ENCODE measurements around the gene PDK2.

Gene PDK2

GRCh38 chr17:50091918-50092285 is 3.2 kb upstream of the PDK2 start:
- no peak for DNase-seq (ENCODE audit: low read depth)
- TF ChIP-seq, protein P1, sequence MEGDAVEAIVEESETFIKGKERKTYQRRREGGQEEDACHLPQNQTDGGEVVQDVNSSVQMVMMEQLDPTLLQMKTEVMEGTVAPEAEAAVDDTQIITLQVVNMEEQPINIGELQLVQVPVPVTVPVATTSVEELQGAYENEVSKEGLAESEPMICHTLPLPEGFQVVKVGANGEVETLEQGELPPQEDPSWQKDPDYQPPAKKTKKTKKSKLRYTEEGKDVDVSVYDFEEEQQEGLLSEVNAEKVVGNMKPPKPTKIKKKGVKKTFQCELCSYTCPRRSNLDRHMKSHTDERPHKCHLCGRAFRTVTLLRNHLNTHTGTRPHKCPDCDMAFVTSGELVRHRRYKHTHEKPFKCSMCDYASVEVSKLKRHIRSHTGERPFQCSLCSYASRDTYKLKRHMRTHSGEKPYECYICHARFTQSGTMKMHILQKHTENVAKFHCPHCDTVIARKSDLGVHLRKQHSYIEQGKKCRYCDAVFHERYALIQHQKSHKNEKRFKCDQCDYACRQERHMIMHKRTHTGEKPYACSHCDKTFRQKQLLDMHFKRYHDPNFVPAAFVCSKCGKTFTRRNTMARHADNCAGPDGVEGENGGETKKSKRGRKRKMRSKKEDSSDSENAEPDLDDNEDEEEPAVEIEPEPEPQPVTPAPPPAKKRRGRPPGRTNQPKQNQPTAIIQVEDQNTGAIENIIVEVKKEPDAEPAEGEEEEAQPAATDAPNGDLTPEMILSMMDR (IDR thresholded peaks at IDR 0.05; ENCODE audit: control insufficient read depth, insufficient read depth, low read depth, low read length, missing control alignments): no peak
- no peak overlapping the region for H3K4me3 ChIP-seq (ENCODE audit: control insufficient read depth, low read depth, low read length)

GRCh38 chr17:50093246-50093645 is 1.9 kb upstream of the PDK2 start:
- H3K4me3 ChIP-seq (ENCODE audit: control insufficient read depth, low read depth, low read length): no peak overlapping the region
- TF ChIP-seq, protein P1 (IDR thresholded peaks at IDR 0.05; ENCODE audit: control insufficient read depth, insufficient read depth, low read depth, low read length, missing control alignments): no peak
- DNase-seq (ENCODE audit: low read depth): no peak

- no peak overlapping the region for H3K4me3 ChIP-seq (ENCODE audit: control insufficient read depth, low read depth, low read length)
- TF ChIP-seq, protein P1 (IDR thresholded peaks at IDR 0.05; ENCODE audit: control insufficient read depth, insufficient read depth, low read depth, low read length, missing control alignments): no peak
- DNase-seq (ENCODE audit: low read depth): no peak
Measured at GRCh38 chr17:50093807-50094206, 1.3 kb upstream of the PDK2 start.

DNA sequence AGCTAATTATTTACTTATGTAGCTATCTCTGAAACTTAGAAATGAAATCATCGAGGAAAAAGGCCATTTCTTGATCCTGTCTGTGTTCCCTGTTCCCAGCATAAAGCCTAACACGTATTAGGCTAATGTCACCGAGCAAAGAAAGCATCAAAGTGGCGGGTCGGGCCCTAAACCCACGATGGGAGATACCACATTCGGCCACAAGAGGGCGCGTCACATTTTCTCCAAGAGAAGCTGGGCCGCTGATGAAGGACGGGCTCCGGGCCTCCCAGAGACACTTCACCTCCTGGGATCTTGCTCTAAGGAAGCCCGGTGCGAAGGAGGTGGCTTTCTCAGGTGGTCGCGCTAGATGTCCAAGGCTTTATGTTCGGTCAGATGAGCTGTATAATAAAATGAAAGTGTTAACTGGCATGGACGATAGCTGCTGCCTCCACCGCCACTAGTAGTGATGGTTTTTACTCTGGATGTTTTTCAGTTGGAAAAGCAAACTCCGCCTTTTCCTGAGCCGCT is 853 bp upstream of the PDK2 start:
- H3K4me3 ChIP-seq (ENCODE audit: control insufficient read depth, low read depth, low read length): peak overlapping the region; percentile 80
- TF ChIP-seq, protein P1 (IDR thresholded peaks at IDR 0.05; ENCODE audit: control insufficient read depth, insufficient read depth, low read depth, low read length, missing control alignments): peak; percentile 84

GRCh38 chr17:50095626-50096037 is 481 bp downstream of the PDK2 start:
- TF ChIP-seq, protein P1 (IDR thresholded peaks at IDR 0.05; ENCODE audit: control insufficient read depth, insufficient read depth, low read depth, low read length, missing control alignments): no peak

More for the DNA sequence above, 853 bp upstream of the PDK2 start:
- DNase-seq (ENCODE audit: low read depth): peak; percentile 46

GRCh38 chr17:50096092-50096491 is 941 bp downstream of the PDK2 start:
- TF ChIP-seq, protein P1 (IDR thresholded peaks at IDR 0.05; ENCODE audit: control insufficient read depth, insufficient read depth, low read depth, low read length, missing control alignments): no peak
- DNase-seq (ENCODE audit: low read depth): no peak
- peak overlapping the region; percentile 80 for H3K4me3 ChIP-seq (ENCODE audit: control insufficient read depth, low read depth, low read length)

More at GRCh38 chr17:50095626-50096037, 481 bp downstream of the PDK2 start:
- no peak for DNase-seq (ENCODE audit: low read depth)
- H3K4me3 ChIP-seq (ENCODE audit: control insufficient read depth, low read depth, low read length): peak overlapping the region; percentile 80

All from AG09309 (cell line).